ENCODE data around the gene PRPSAP1.
"Not testable (repeated sequence)": the region's sequence is repeated elsewhere in the genome, so short reads cannot be mapped to it uniquely, and the experiment has no call there.

The PRPSAP1 gene

GRCh38 chr17:76357597-76358158 is 4.0 kb upstream of the PRPSAP1 start:
- no peak for DNase-seq

- no peak for DNase-seq
Observed at GRCh38 chr17:76356803-76357456, 3.2 kb upstream of the PRPSAP1 start.

GRCh38 chr17:76354747-76355310 is 1.1 kb upstream of the PRPSAP1 start:
- no peak for DNase-seq

- no peak for DNase-seq
Observed at GRCh38 chr17:76354317-76354729, 607 bp upstream of the PRPSAP1 start.

GRCh38 chr17:76353004-76353598 is 615 bp downstream of the PRPSAP1 start:
- DNase-seq: no peak

- no peak for DNase-seq
Observed at GRCh38 chr17:76351526-76352071, 2.1 kb downstream of the PRPSAP1 start.

- DNase-seq: no peak
Observed at GRCh38 chr17:76350463-76350862, 3.3 kb downstream of the PRPSAP1 start.

- not testable (repeated sequence) for DNase-seq
Observed at GRCh38 chr17:76346936-76347335, 6.8 kb downstream of the PRPSAP1 start.

GRCh38 chr17:76345377-76345974 is 8.2 kb downstream of the PRPSAP1 start:
- DNase-seq: no peak

- DNase-seq: no peak
Observed at GRCh38 chr17:76343106-76343505, 10.6 kb downstream of the PRPSAP1 start.

- no peak for DNase-seq
Observed at GRCh38 chr17:76341301-76341700, 12.4 kb downstream of the PRPSAP1 start.

- no peak for DNase-seq
Observed at GRCh38 chr17:76337413-76337777, 16.3 kb downstream of the PRPSAP1 start.

- no peak for DNase-seq
Observed at GRCh38 chr17:76336756-76337412, 16.8 kb downstream of the PRPSAP1 start.

- no peak for DNase-seq
Observed at GRCh38 chr17:76335716-76336381, 17.9 kb downstream of the PRPSAP1 start.

GRCh38 chr17:76333673-76334505 is 19.8 kb downstream of the PRPSAP1 start:
- no peak for DNase-seq

GRCh38 chr17:76331083-76331482 is 22.6 kb downstream of the PRPSAP1 start:
- no peak for DNase-seq

GRCh38 chr17:76329664-76330063 is 24.1 kb downstream of the PRPSAP1 start:
- DNase-seq: no peak

GRCh38 chr17:76327696-76328095 is 26.0 kb downstream of the PRPSAP1 start:
- no peak for DNase-seq

GRCh38 chr17:76326306-76326705 is 27.4 kb downstream of the PRPSAP1 start:
- DNase-seq: no peak

GRCh38 chr17:76318586-76318985 is 35.1 kb downstream of the PRPSAP1 start:
- DNase-seq: no peak

- DNase-seq: no peak
Observed at GRCh38 chr17:76317535-76317934, 36.2 kb downstream of the PRPSAP1 start.
